ENCODE measurements around the gene SLC18B1.

The SLC18B1 gene

DNA sequence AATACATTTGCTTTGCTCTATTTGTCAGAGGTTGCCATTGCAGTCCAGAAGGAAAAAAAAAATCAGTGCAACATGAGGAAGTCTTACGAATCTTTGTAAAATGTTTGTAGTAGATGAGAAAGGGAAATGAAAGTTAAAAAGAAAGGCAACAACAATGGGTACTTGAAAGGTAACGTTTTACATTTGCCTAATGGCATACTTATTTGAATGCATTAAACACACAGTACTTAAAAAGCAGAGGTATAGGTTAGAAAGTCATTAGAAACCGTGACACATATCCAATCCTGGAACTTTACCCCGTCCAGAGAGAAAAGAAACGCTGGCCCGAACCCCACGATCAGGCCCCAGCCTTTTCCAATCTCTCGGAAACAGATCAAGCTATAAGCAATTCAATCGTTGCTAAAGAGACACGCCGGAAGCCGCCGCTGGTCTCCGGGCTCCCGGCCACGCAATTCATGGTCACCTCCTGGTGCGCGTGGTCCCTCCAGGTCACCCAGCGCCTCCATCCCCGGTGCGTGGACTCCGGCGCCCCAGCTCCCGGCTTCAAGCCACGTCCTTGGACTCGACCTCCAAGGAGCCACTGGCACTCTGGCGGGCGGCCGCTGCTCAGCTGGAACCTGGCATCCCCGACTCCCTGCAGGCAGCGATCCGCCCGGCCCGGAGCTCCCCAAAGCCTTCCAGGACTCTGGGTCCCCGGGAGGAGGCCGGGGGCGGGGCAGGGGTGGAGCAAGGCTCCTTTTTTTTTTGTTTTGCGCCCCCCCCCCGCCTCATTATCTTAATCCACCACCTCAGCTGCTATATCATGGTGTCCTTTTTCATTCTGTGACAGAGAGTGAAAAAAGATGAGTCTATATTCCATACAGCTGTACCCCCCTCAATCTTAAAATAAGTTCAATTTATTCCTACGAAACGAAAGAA is at the start of gene SLC18B1:
TSS of gene SLC18B1 (minus strand) at position 687 of the 918 bp plus-strand sequence. CDS start at position 506, 181 bp downstream.
- H3K9me2 ChIP-seq (replicated peaks; ENCODE audit: low read depth, low read length), result no peaks in the 10 kb centered on the region
- H3F3A ChIP-seq (ENCODE audit: low read depth), result no peaks in the 10 kb centered on the region
- H3K4me3 ChIP-seq (ENCODE audit: low read length, poor library complexity, severe bottlenecking), result peak within 1 kb of the TSS; percentile 91
- H3K4me2 ChIP-seq (ENCODE audit: low read depth, low read length, poor library complexity, severe bottlenecking), result no peak within 1 kb of the TSS
- no peaks in the 10 kb centered on the region for H3K79me2 ChIP-seq (ENCODE audit: insufficient read depth, low read length)
- H2AFZ ChIP-seq (ENCODE audit: low read length), result peak within 1 kb of the TSS; percentile 99
- H3K27me3 ChIP-seq (ENCODE audit: insufficient read depth, low read length, poor library complexity, severe bottlenecking), result no peaks in the 10 kb centered on the region
- no peak for TF ChIP-seq EZH2phosphoT487 (IDR thresholded peaks at IDR 0.05; ENCODE audit: borderline replicate concordance)
- TF ChIP-seq, protein P1, sequence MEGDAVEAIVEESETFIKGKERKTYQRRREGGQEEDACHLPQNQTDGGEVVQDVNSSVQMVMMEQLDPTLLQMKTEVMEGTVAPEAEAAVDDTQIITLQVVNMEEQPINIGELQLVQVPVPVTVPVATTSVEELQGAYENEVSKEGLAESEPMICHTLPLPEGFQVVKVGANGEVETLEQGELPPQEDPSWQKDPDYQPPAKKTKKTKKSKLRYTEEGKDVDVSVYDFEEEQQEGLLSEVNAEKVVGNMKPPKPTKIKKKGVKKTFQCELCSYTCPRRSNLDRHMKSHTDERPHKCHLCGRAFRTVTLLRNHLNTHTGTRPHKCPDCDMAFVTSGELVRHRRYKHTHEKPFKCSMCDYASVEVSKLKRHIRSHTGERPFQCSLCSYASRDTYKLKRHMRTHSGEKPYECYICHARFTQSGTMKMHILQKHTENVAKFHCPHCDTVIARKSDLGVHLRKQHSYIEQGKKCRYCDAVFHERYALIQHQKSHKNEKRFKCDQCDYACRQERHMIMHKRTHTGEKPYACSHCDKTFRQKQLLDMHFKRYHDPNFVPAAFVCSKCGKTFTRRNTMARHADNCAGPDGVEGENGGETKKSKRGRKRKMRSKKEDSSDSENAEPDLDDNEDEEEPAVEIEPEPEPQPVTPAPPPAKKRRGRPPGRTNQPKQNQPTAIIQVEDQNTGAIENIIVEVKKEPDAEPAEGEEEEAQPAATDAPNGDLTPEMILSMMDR (conservative IDR thresholded peaks at IDR 0.05; ENCODE audit: low read length), result no peak
- H4K20me1 ChIP-seq (ENCODE audit: insufficient read depth, low read length, poor library complexity, severe bottlenecking), result no peaks in the 10 kb centered on the region
- H3K9me3 ChIP-seq (ENCODE audit: insufficient read depth, low read depth, low read length), result no peaks in the 10 kb centered on the region
- peaks cover 5% of the 10 kb centered on the region for H3K4me1 ChIP-seq (ENCODE audit: insufficient read depth, low read length, poor library complexity, severe bottlenecking)
- H3K36me3 ChIP-seq (ENCODE audit: insufficient read depth, low read length), result no peaks in the 10 kb centered on the region
- peak within 1 kb of the TSS; percentile 80 for H3K9ac ChIP-seq (ENCODE audit: low read depth, low read length, poor library complexity, severe bottlenecking)

DNA sequence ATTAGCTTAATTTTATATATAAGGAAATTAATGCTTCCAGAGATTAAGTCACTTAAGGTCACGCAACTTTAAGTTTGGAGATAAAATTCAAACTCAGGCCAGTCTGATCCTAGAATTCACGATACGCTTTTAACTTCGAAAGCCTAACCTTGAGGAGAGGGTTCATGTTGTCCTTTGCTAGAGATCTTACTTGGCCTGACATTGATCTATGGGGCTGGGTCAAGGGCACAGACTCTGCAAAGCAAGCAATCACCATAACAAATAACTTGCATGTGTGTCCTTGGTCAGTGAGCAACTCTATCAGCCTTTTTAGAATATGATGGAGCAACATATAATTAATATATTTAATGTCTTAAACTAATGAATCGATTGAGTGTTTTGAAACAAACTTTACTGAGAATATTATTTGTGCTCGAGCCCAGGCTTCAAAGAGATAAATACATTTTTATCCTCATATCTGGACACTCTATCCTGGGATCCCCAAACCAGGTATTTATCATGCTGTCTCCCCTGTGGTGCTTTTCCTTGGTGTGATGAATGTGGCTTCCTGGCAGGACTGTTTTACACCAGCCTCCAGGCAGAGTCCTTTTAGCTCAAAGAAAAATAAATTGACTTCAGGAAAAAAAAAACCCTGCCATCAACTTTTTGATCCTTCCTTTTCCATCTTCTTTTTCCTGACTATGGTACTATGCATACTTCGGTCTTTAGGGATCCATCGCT is 45.0 kb upstream of the SLC18B1 start:
- Histone ChIP-seq H3K9ac (ENCODE audit: low read depth, low read length, poor library complexity, severe bottlenecking) (no peak overlapping the region), H3K4me1 (ENCODE audit: insufficient read depth, low read length, poor library complexity, severe bottlenecking) (no peaks in the 10 kb centered on the region), H3K9me2 (replicated peaks; ENCODE audit: low read depth, low read length) (no peaks in the 10 kb centered on the region), H3K9me3 (ENCODE audit: insufficient read depth, low read depth, low read length) (no peaks in the 10 kb centered on the region), H3K4me2 (ENCODE audit: low read depth, low read length, poor library complexity, severe bottlenecking) (no peak overlapping the region), H3F3A (ENCODE audit: low read depth) (no peaks in the 10 kb centered on the region), H4K20me1 (ENCODE audit: insufficient read depth, low read length, poor library complexity, severe bottlenecking) (no peaks in the 10 kb centered on the region), H2AFZ (ENCODE audit: low read length) (no peak overlapping the region), H3K36me3 (ENCODE audit: insufficient read depth, low read length) (no peaks in the 10 kb centered on the region), H3K27me3 (ENCODE audit: insufficient read depth, low read length, poor library complexity, severe bottlenecking) (no peaks in the 10 kb centered on the region), H3K79me2 (ENCODE audit: insufficient read depth, low read length) (no peaks in the 10 kb centered on the region), H3K4me3 (ENCODE audit: low read length, poor library complexity, severe bottlenecking) (no peak overlapping the region)
- no peak for TF ChIP-seq EZH2phosphoT487 (IDR thresholded peaks at IDR 0.05; ENCODE audit: borderline replicate concordance)
- TF ChIP-seq, protein P1 (conservative IDR thresholded peaks at IDR 0.05; ENCODE audit: low read length), result no peak

DNA sequence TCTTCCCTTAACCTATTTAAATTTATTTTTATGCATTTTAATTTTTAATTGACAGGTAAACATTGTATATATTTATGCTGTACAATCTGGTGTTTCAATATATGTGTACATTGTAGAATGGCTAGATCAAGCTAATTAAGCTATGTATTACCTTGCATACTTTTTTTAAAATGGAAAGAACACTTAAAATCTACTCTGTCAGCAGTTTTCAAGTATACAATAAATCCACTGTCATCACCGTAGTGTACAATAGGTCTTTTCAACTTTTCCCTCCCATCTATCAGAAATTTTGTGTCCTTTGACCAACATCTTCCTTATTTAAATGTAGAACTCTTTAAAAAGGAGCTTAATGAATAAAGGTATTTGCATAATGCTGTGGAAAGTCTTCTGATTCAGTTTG is 43.5 kb upstream of the SLC18B1 start:
- Histone ChIP-seq H3K27me3 (ENCODE audit: insufficient read depth, low read length, poor library complexity, severe bottlenecking) (no peaks in the 10 kb centered on the region), H3K36me3 (ENCODE audit: insufficient read depth, low read length) (no peaks in the 10 kb centered on the region), H3K4me3 (ENCODE audit: low read length, poor library complexity, severe bottlenecking) (no peak overlapping the region), H3K9me3 (ENCODE audit: insufficient read depth, low read depth, low read length) (no peaks in the 10 kb centered on the region), H3K9me2 (replicated peaks; ENCODE audit: low read depth, low read length) (no peaks in the 10 kb centered on the region), H3F3A (ENCODE audit: low read depth) (no peaks in the 10 kb centered on the region), H3K4me2 (ENCODE audit: low read depth, low read length, poor library complexity, severe bottlenecking) (no peak overlapping the region), H3K4me1 (ENCODE audit: insufficient read depth, low read length, poor library complexity, severe bottlenecking) (no peaks in the 10 kb centered on the region), H2AFZ (ENCODE audit: low read length) (no peak overlapping the region), H4K20me1 (ENCODE audit: insufficient read depth, low read length, poor library complexity, severe bottlenecking) (no peaks in the 10 kb centered on the region), H3K9ac (ENCODE audit: low read depth, low read length, poor library complexity, severe bottlenecking) (no peak overlapping the region), H3K79me2 (ENCODE audit: insufficient read depth, low read length) (no peaks in the 10 kb centered on the region)
- TF ChIP-seq, protein P1 (conservative IDR thresholded peaks at IDR 0.05; ENCODE audit: low read length), result no peak
- TF ChIP-seq EZH2phosphoT487 (IDR thresholded peaks at IDR 0.05; ENCODE audit: borderline replicate concordance), result no peak

All from Loucy (cell line).